Aorta (tissue), 5 donors: ENCODE results near the gene EIF2B2. TPM values are rescaled to one million over a fixed set of nuclear protein-coding genes. Genes with fewer than 3 reads are reported as not detected.

Source experiments
- ATAC-seq: fragments of 200-7000 bp; cut with Tn5 transposase; one replicate; pipeline ENCODE4 v1.9.1; 2022; ENCODE audit warnings: moderate library complexity; ENCODE audit not compliant: low FRiP score
- DNase-seq, 2 donors: peaks; one replicate each; pipeline ENCODE4 v3.0.0-alpha.2; 2020
- H3K27ac ChIP-seq, 2 donors: one replicate each; pipeline ENCODE4 v1.5.1; 2013; ENCODE audit warnings: low read length in 2 of 2, mild to moderate bottlenecking in 2 of 2, moderate library complexity in 2 of 2, control low read depth in 1 of 2, inconsistent platforms in 1 of 2, low read depth in 1 of 2
- H3K27me3 ChIP-seq, 2 donors: one replicate each; pipeline ENCODE4 v1.6.1; 2013; ENCODE audit warnings: control low read depth in 1 of 2, low read length in 1 of 2, mild to moderate bottlenecking in 1 of 2, moderate library complexity in 1 of 2; ENCODE audit not compliant: insufficient read depth in 2 of 2, control insufficient read depth in 1 of 2
- H3K36me3 ChIP-seq, 2 donors: one replicate each; pipeline ENCODE4 v1.6.1; 2013; ENCODE audit warnings: control low read depth in 1 of 2, low read length in 1 of 2, mild to moderate bottlenecking in 1 of 2; ENCODE audit not compliant: insufficient read depth in 2 of 2, control insufficient read depth in 1 of 2
- H3K4me1 ChIP-seq, 2 donors: one replicate each; pipeline ENCODE4 v1.6.1; 2013; ENCODE audit warnings: low read length in 2 of 2, control low read depth in 1 of 2, mild to moderate bottlenecking in 1 of 2, moderate library complexity in 1 of 2; ENCODE audit not compliant: insufficient read depth in 2 of 2, control insufficient read depth in 1 of 2
- H3K4me3 ChIP-seq, 2 donors: one replicate each; pipeline ENCODE4 v1.5.1; 2013; ENCODE audit warnings: low read length in 2 of 2, control low read depth in 1 of 2, mild to moderate bottlenecking in 1 of 2
- H3K9me3 ChIP-seq: one replicate; pipeline ENCODE4 v1.6.1; 2013; ENCODE audit warnings: mild to moderate bottlenecking, low read length; ENCODE audit not compliant: control insufficient read depth
- WGBS, 2 donors: extraction: QIAGEN DNeasy Blood & Tissue Kit; methylation state at CpG; one replicate each; pipeline ENCODE4 v1.1.7; 2013; 5-methylcytosine and 5-hydroxymethylcytosine counted together
- intact Hi-C, 2 donors: fragments of 100-400 bp; cut with DNase I; formaldehyde crosslinking; loops; one replicate each; pipeline versions ENCODE4 v1.14.2 to v1.15.0; 2022
- polyA plus RNA-seq, 2 donors: library from polyadenylated mRNA; stranded (reverse); fragments of 200-250 nt; gene quantifications; one replicate each; pipeline ENCODE4 v1.2.3, GENCODE V29; 2013
- total RNA-seq, 2 donors: library from RNA; stranded (reverse); fragmentation: NEBNext Ultra II Directional; extraction: Animal tissue kit (Norgen Biotek cat#: 25700); gene quantifications; one replicate each; pipeline ENCODE4 v1.2.1, GENCODE V29; 2021
- donor health status: healthy with polysubstance abuse.
- donor health status: Bipolar disorder and iron deficiency.
- donor health status: DM: no; HTN: no; CAD: no.
- donor health status: DM: no; HTN: no; CAD: no.
- donor health status: DM: yes; HTN: yes; CAD: no.

The EIF2B2 gene
- total and polyA plus RNA-seq, 4 donors = 9.5 to 39.8 (median 36.1) TPM

- intact Hi-C loops = loop anchor here (5.0 kb wide), 3 partner anchors 39 to 66 kb away; partner anchors contain the start of genes MLH3 (in 1 of the 2) and ZC2HC1C (in 1 of the 2)
- DNase-seq (peak in 1 of 2 donors; percentile 73), ATAC-seq (peak; percentile 50)
- Histone ChIP-seq H3K27me3 (no peaks in the 10 kb centered on the region), H3K9me3 (no peaks in the 10 kb centered on the region), H3K27ac (no peak overlapping the region), H3K36me3 (peaks cover 4 to 6% of the 10 kb centered on the region in 2 donors), H3K4me1 (peaks cover 0 to 10% of the 10 kb centered on the region in 2 donors), H3K4me3 (no peak overlapping the region)
- 70 to 77% methylated on average over 6 of the region's 6 CpGs for WGBS, 2 donors
Observed at GRCh38 chr14:75013290-75013689, 10.6 kb downstream of the EIF2B2 start.

- ATAC-seq (no peak), DNase-seq (no peak)
- H3K9me3 ChIP-seq = no peaks in the 10 kb centered on the region
- intact Hi-C loops = no loop called here
- 85 to 90% methylated on average over 5 of the region's 5 CpGs for WGBS, 2 donors
- H3K36me3 ChIP-seq = peaks cover 1 to 5% of the 10 kb centered on the region in 2 donors
- no peaks in the 10 kb centered on the region for H3K27me3 ChIP-seq
- no peak overlapping the region for H3K27ac ChIP-seq
- no peak overlapping the region for H3K4me3 ChIP-seq
- H3K4me1 ChIP-seq = peaks cover 0 to 10% of the 10 kb centered on the region in 2 donors
Observed at GRCh38 chr14:75015496-75015895, 12.8 kb downstream of the EIF2B2 start.

- Histone ChIP-seq H3K36me3 (peaks cover 1 to 5% of the 10 kb centered on the region in 2 donors), H3K9me3 (no peaks in the 10 kb centered on the region), H3K4me1 (peaks cover 0 to 4% of the 10 kb centered on the region in 2 donors), H3K27me3 (no peaks in the 10 kb centered on the region), H3K27ac (no peak overlapping the region), H3K4me3 (no peak overlapping the region)
- 90 to 95% methylated on average over 3 of the region's 3 CpGs for WGBS, 2 donors
- ATAC-seq (no peak), DNase-seq (no peak)
- intact Hi-C loops = no loop called here
Observed at GRCh38 chr14:75016815-75017214, 14.1 kb downstream of the EIF2B2 start.

- intact Hi-C loops = no loop called here
- H3K27ac ChIP-seq = no peak overlapping the region
- no peaks in the 10 kb centered on the region for H3K9me3 ChIP-seq
- no peak overlapping the region for H3K4me3 ChIP-seq
- no peaks in the 10 kb centered on the region for H3K4me1 ChIP-seq
- DNase-seq (no peak), ATAC-seq (no peak)
- no peaks in the 10 kb centered on the region for H3K27me3 ChIP-seq
- WGBS, 2 donors = 71 to 79% methylated on average over 3 of the region's 3 CpGs
- H3K36me3 ChIP-seq = peaks cover 1 to 5% of the 10 kb centered on the region in 2 donors
Observed at GRCh38 chr14:75018694-75019093, 16.0 kb downstream of the EIF2B2 start.

- no peaks in the 10 kb centered on the region for H3K4me1 ChIP-seq
- DNase-seq (no peak), ATAC-seq (no peak)
- intact Hi-C loops = no loop called here
- no peak overlapping the region for H3K27ac ChIP-seq
- no peak overlapping the region for H3K4me3 ChIP-seq
- H3K27me3 ChIP-seq = no peaks in the 10 kb centered on the region
- 68 to 72% methylated on average over 8 of the region's 8 CpGs for WGBS, 2 donors
- H3K36me3 ChIP-seq = peaks cover 2 to 5% of the 10 kb centered on the region in 2 donors
- no peaks in the 10 kb centered on the region for H3K9me3 ChIP-seq
Observed at GRCh38 chr14:75022655-75023054, 19.9 kb downstream of the EIF2B2 start.

GRCh38 chr14:75023108-75023507 is 20.4 kb downstream of the EIF2B2 start:
- H3K27ac ChIP-seq = no peak overlapping the region
- ATAC-seq = no peak

GRCh38 chr14:75025082-75025481 is 22.4 kb downstream of the EIF2B2 start:
- Histone ChIP-seq H3K4me3 (no peak overlapping the region), H3K36me3 (peaks cover 0 to 2% of the 10 kb centered on the region in 2 donors), H3K27ac (no peak overlapping the region), H3K27me3 (no peaks in the 10 kb centered on the region), H3K9me3 (no peaks in the 10 kb centered on the region), H3K4me1 (no peaks in the 10 kb centered on the region)
- ATAC-seq (no peak), DNase-seq (no peak)
- 76 to 82% methylated on average over 4 of the region's 4 CpGs for WGBS, 2 donors
- intact Hi-C loops = no loop called here

More at GRCh38 chr14:75023108-75023507, 20.4 kb downstream of the EIF2B2 start:
- Histone ChIP-seq H3K4me3 (no peak overlapping the region), H3K36me3 (peaks cover 2 to 5% of the 10 kb centered on the region in 2 donors), H3K9me3 (no peaks in the 10 kb centered on the region), H3K27me3 (no peaks in the 10 kb centered on the region), H3K4me1 (no peaks in the 10 kb centered on the region)
- intact Hi-C loops = no loop called here
- DNase-seq = no peak
- 91 to 92% methylated on average over 1 of the region's 1 CpG for WGBS, 2 donors

GRCh38 chr14:75025876-75026275 is 23.2 kb downstream of the EIF2B2 start:
- WGBS, 2 donors = 94 to 98% methylated on average over 2 of the region's 2 CpGs
- no peak for ATAC-seq

GRCh38 chr14:75030147-75030546 is 27.4 kb downstream of the EIF2B2 start:
- ATAC-seq = no peak
- H3K27me3 ChIP-seq = no peaks in the 10 kb centered on the region
- 0 to 1% methylated on average over 1 of the region's 1 CpG for WGBS, 2 donors
- no peaks in the 10 kb centered on the region for H3K4me1 ChIP-seq
- intact Hi-C loops = no loop called here
- no peak for DNase-seq
- no peak overlapping the region for H3K4me3 ChIP-seq
- no peaks in the 10 kb centered on the region for H3K9me3 ChIP-seq
- H3K36me3 ChIP-seq = peaks cover 0 to 4% of the 10 kb centered on the region in 2 donors
- no peak overlapping the region for H3K27ac ChIP-seq

More at GRCh38 chr14:75025876-75026275, 23.2 kb downstream of the EIF2B2 start:
- DNase-seq = no peak
- H3K4me1 ChIP-seq = no peaks in the 10 kb centered on the region
- intact Hi-C loops = no loop called here
- H3K27ac ChIP-seq = no peak overlapping the region
- peaks cover 0 to 2% of the 10 kb centered on the region in 2 donors for H3K36me3 ChIP-seq
- no peaks in the 10 kb centered on the region for H3K9me3 ChIP-seq
- H3K4me3 ChIP-seq = no peak overlapping the region
- H3K27me3 ChIP-seq = no peaks in the 10 kb centered on the region
